ENCODE results near the gene PRRX1.

PRRX1 gene

DNA sequence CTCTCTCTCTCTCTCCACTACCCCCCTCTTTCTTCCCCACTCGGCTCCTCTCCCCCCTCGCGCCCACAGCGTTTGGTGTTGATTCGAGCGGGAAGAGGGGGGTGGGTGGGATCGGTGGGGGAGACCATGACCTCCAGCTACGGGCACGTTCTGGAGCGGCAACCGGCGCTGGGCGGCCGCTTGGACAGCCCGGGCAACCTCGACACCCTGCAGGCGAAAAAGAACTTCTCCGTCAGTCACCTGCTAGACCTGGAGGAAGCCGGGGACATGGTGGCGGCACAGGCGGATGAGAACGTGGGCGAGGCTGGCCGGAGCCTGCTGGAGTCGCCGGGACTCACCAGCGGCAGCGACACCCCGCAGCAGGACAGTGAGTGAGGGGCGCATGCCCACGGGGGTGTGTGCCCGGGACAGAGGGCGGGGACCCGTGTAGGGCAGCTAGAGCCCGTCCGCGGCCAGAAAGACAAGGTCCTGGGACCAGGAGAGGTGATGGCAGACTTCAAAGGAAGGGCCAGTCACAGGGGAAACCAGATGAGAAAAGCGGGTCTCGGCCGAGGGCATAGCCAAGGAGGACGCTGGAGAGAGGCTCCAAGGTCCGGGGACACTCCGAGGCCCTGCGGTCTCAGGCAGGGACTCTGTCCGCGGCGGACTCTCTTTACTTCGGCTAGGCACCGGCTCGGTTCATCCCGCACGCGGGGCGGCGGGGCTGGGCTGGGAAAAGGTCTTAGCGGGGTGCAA is at the start of gene PRRX1:
PRRX1 (plus strand) TSS at position 39 of the 735 bp plus-strand sequence; CDS start at position 127, 88 bp downstream.
- intact Hi-C loops (cut with micrococcal nuclease): no loop called here
- Mint-ChIP-seq H3K27me3 (peaks cover 97% of the 10 kb centered on the region), H3K9me3 (no peaks in the 10 kb centered on the region), H3K36me3 (ENCODE audit: low read depth) (no peaks in the 10 kb centered on the region), H3K27ac (no peak within 1 kb of the TSS), H3K4me1 (ENCODE audit: low read depth) (peaks cover 18% of the 10 kb centered on the region), H3K4me3 (peak within 1 kb of the TSS; percentile 8)

DNA sequence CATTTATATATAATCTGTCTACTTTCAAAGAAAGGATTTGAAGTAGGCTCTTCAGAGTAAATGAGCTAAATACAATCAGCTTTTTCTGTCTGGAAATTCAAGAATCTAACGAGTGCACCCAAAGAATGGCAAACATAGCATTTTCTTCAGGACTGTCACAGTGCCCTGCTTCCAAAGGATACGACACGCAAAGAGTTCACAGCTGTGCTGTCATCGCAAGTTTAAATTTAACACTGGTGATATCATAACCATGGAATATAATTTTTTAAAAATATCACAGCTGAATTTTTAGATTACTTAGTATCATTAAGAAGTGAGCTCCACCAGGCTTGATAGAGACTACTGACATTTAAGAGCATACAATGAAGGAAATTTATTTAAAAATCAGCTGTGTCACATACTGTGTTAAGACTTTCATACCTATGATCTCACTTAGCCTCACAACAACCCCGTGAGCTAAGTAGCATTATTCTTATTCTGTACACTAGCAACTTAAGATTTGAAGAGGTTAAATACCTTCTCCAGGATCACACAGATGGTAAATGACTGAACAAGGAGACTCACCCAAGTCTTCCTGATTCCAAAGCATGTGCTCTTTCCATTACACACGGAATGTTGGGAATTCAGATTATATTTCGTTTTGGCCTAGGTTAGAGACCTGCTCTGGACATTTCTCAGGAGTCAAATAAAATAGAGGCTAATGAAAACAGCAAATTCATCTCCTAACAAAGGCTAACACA is 46.2 kb upstream of the PRRX1 start:
- no peaks in the 10 kb centered on the region for H3K27me3 Mint-ChIP-seq
- no peaks in the 10 kb centered on the region for H3K36me3 Mint-ChIP-seq (ENCODE audit: low read depth)
- no peak overlapping the region for H3K27ac Mint-ChIP-seq
- no peaks in the 10 kb centered on the region for H3K4me1 Mint-ChIP-seq (ENCODE audit: low read depth)
- peaks cover 18% of the 10 kb centered on the region for H3K9me3 Mint-ChIP-seq
- H3K4me3 Mint-ChIP-seq: no peak overlapping the region
- intact Hi-C loops (cut with micrococcal nuclease): no loop called here

DNA sequence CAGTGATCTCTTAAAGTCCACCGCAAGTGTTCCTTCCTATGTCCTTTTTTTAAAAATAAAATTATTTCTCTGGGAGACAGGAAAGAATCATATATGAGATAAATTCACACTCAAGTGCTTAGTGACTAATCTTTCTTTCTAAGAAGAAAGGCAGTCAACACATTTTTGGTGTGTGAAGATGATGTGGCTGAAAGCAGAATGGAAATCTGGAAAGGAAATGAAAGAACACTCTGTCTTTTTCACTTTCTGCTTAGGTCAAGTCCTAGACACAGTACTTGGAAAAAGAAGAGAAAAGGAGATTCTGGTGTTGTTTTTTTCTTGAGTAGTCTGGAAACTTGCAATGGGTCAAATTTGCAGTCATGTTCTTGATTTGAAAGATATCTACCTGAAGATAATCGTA is 45.5 kb upstream of the PRRX1 start:
- intact Hi-C loops (cut with micrococcal nuclease): no loop called here
- H3K4me1 Mint-ChIP-seq (ENCODE audit: low read depth): no peaks in the 10 kb centered on the region
- H3K27ac Mint-ChIP-seq: no peak overlapping the region
- H3K36me3 Mint-ChIP-seq (ENCODE audit: low read depth): no peaks in the 10 kb centered on the region
- H3K27me3 Mint-ChIP-seq: no peaks in the 10 kb centered on the region
- H3K4me3 Mint-ChIP-seq: no peak overlapping the region
- peaks cover 11% of the 10 kb centered on the region for H3K9me3 Mint-ChIP-seq

DNA sequence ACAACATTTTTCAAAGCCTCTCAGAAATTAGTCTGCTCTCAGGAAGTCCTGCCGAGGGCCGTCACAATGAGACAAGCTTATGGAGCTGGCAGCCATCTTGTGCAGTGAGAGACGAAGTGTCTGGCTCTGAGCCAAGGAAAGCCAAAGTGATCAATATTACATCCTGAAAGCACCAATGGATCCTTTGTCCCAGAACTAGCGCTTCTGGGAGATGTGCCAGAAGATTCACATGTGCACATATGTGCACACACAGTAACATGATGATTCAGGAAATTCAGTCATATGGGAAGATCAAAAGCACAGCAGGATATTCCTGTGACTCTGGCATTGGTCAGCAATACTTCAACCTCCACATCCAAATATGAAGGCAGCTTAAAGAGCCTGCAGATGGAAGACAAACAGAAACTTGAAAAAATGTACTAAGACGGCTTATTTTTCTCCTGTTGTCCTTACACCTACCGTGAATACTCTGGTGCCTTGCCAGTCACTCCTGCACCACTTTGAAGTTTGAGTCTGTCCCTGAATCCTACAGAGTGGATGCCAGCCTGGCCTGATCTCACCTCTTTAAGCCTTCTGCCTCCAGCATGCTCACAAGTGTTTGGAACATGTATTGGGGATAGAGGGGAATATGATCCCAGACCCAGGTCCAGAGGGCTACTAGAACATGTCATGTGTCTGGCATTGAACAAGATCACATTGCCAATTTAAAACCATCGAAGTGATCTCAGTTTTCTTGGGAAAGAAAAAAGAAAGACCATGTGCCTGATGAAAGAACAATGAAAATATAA is 44.5 kb upstream of the PRRX1 start:
- Mint-ChIP-seq H3K4me1 (ENCODE audit: low read depth) (no peaks in the 10 kb centered on the region), H3K4me3 (no peak overlapping the region), H3K9me3 (peaks cover 6% of the 10 kb centered on the region), H3K36me3 (ENCODE audit: low read depth) (no peaks in the 10 kb centered on the region), H3K27ac (no peak overlapping the region), H3K27me3 (no peaks in the 10 kb centered on the region)
- intact Hi-C loops (cut with micrococcal nuclease): no loop called here

DNA sequence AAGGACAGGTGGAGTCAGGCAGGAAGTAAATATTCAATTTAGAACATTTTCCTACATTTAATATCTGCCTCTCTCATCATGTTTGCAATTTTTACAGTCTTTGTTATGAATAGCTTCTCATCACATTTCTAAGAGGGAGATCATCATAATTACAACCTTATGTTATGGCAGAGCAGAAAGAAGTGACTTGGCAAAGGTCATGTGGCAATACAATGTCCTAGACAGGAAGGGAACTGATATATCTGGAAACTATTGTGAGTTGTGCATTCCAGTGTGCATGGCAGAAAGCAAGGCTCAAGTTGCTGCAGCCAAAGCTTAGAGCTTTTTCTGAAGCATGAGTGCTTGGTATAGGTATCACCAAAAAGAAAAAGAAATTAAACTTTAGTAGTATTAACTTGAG is 43.8 kb upstream of the PRRX1 start:
- intact Hi-C loops (cut with micrococcal nuclease): no loop called here

DNA sequence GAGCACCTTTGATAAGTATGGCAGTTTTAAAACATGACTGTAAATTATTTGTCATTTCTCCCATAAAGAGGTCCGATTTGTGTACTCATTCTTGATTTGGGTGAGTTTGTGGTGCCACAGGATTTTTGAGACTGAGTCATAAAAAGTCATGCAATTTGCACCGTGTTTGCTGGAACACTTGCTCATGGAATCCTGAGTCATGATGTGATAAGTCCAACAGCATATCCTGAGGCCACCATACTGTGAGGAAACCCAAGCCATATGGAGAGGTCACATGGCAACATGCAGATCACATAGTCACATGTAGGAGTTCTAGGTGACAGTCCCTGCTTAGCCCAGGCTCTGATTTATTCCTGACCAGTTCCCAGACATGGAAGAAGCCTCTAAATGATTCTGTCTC is 40.8 kb upstream of the PRRX1 start:
- no peak overlapping the region for H3K4me3 Mint-ChIP-seq
- H3K36me3 Mint-ChIP-seq (ENCODE audit: low read depth): no peaks in the 10 kb centered on the region
- no peak overlapping the region for H3K27ac Mint-ChIP-seq
- no peaks in the 10 kb centered on the region for H3K9me3 Mint-ChIP-seq
- intact Hi-C loops (cut with micrococcal nuclease): no loop called here
- no peaks in the 10 kb centered on the region for H3K27me3 Mint-ChIP-seq
- no peaks in the 10 kb centered on the region for H3K4me1 Mint-ChIP-seq (ENCODE audit: low read depth)

More for the DNA sequence above, 43.8 kb upstream of the PRRX1 start:
- Mint-ChIP-seq H3K9me3 (peaks cover 6% of the 10 kb centered on the region), H3K27me3 (no peaks in the 10 kb centered on the region), H3K4me1 (ENCODE audit: low read depth) (no peaks in the 10 kb centered on the region), H3K27ac (no peak overlapping the region), H3K4me3 (no peak overlapping the region), H3K36me3 (ENCODE audit: low read depth) (no peaks in the 10 kb centered on the region)

DNA sequence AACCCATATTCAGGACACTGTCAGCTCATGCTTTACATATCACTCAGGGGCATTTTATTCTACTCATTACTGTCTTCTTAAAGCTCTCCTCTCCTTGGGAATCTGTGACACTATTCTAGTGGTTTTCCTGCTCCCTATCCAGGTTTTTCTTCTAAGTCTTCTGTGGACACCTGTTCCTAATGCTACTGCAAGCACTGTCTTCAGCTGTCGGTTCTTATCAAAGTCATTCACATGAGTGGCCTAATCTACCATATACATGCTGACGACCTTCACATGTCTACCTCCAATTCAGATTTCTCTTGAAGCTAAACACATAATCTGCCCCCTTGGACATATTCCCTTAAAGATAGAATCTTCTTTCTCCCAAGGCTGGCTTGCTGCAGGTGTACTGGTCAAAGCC is 39.8 kb upstream of the PRRX1 start:
- Mint-ChIP-seq H3K4me1 (ENCODE audit: low read depth) (no peaks in the 10 kb centered on the region), H3K36me3 (ENCODE audit: low read depth) (no peaks in the 10 kb centered on the region), H3K27ac (no peak overlapping the region), H3K9me3 (no peaks in the 10 kb centered on the region), H3K27me3 (no peaks in the 10 kb centered on the region), H3K4me3 (no peak overlapping the region)
- intact Hi-C loops (cut with micrococcal nuclease): no loop called here

DNA sequence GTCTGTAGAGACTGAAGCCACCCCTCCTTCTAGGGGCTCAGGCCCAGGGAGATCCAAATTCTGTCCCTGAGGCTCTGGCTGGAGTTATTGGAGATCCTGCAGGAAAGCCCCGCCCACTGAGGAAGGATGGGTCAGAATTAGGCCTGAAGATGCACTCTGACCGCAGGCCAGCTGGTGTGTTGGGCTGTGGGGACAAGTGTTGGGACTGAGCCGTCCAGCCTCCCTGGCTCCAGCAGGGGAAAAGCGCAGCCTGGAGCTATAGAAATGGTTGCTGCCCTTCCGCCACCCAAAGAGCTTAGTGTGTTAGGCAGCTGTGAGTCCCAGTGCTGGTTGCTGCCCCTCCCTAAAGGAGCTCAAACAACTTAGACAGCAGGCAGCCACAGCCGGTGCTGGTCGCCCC is 33.0 kb upstream of the PRRX1 start:
- Mint-ChIP-seq H3K4me1 (ENCODE audit: low read depth) (no peaks in the 10 kb centered on the region), H3K4me3 (no peak overlapping the region), H3K36me3 (ENCODE audit: low read depth) (no peaks in the 10 kb centered on the region), H3K9me3 (peaks cover 15% of the 10 kb centered on the region), H3K27me3 (no peaks in the 10 kb centered on the region), H3K27ac (no peak overlapping the region)
- intact Hi-C loops (cut with micrococcal nuclease): no loop called here

DNA sequence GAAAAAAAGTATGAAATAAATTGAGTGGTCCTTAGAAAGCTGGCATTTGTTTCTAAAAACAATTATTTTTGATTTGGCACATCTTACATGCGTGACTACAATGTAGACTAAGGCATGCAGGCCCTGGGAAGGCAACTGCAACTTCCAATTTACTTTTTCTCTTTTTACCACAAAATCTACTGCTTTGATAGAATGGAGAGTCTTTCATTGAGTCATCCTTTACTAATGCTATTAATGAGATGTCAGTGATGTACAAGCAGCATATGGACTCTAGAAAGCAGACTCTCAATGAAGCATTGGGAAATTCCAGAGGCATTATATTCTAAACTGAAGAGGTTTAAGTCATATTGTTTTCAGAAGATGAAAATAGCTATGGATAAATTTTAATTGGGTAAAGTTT is 29.6 kb upstream of the PRRX1 start:
- intact Hi-C loops (cut with micrococcal nuclease): no loop called here
- Mint-ChIP-seq H3K27me3 (no peaks in the 10 kb centered on the region), H3K4me1 (ENCODE audit: low read depth) (no peaks in the 10 kb centered on the region), H3K4me3 (no peak overlapping the region), H3K27ac (no peak overlapping the region), H3K36me3 (ENCODE audit: low read depth) (no peaks in the 10 kb centered on the region), H3K9me3 (peaks cover 24% of the 10 kb centered on the region)

DNA sequence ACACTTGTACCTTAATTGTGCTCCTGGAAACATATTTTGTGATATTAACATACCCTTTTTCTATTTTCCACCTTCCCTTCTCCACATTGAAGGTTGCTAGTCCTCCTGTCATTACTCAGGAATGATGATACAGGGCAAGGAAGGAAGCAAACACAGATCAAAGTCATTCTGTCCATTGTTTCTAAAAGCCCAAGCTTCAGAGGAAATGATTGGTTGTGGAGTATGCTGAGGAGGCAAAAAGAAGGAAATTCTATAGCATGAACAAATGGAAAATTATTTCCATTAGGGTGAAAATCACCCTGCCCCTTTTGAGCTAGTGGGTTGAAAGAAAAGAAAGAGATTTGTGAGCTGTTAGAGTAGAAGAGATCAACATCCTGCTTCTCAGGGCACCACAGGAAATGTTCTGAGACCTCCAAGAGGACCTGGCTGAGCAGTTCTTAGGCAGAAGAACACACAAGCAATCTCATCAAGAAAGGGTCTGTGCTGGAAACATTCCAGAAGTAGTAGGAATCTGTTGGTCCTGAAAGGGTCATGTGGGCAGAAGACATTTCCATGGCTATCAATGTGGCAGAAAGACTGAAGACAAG is 29.0 kb upstream of the PRRX1 start:
- peaks cover 24% of the 10 kb centered on the region for H3K9me3 Mint-ChIP-seq
- H3K27ac Mint-ChIP-seq: no peak overlapping the region
- intact Hi-C loops (cut with micrococcal nuclease): no loop called here
- H3K4me3 Mint-ChIP-seq: no peak overlapping the region
- H3K4me1 Mint-ChIP-seq (ENCODE audit: low read depth): no peaks in the 10 kb centered on the region
- no peaks in the 10 kb centered on the region for H3K27me3 Mint-ChIP-seq
- H3K36me3 Mint-ChIP-seq (ENCODE audit: low read depth): no peaks in the 10 kb centered on the region

DNA sequence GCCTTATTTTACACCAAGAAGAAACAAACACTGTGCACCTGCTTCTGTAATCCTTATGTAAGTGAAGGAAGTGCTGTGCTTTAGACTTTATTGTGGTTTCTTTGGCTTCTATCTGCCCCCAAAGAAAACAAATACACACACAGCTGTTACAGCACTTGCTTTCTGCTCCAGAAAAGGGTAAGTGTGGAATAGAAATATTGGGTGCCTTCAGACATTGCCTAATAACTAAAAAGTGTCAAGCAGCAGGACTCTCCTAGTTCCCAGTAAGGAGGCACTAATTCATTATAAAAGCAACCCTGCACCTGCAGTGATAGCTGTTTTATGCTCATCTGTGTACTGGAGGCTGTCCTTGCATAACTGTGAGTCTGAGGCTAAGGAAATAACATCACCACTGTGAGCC is 23.4 kb upstream of the PRRX1 start:
- no peak overlapping the region for H3K27ac Mint-ChIP-seq
- intact Hi-C loops (cut with micrococcal nuclease): no loop called here
- H3K9me3 Mint-ChIP-seq: peaks cover 12% of the 10 kb centered on the region
- H3K27me3 Mint-ChIP-seq: no peaks in the 10 kb centered on the region
- no peaks in the 10 kb centered on the region for H3K4me1 Mint-ChIP-seq (ENCODE audit: low read depth)
- H3K36me3 Mint-ChIP-seq (ENCODE audit: low read depth): no peaks in the 10 kb centered on the region
- H3K4me3 Mint-ChIP-seq: no peak overlapping the region

DNA sequence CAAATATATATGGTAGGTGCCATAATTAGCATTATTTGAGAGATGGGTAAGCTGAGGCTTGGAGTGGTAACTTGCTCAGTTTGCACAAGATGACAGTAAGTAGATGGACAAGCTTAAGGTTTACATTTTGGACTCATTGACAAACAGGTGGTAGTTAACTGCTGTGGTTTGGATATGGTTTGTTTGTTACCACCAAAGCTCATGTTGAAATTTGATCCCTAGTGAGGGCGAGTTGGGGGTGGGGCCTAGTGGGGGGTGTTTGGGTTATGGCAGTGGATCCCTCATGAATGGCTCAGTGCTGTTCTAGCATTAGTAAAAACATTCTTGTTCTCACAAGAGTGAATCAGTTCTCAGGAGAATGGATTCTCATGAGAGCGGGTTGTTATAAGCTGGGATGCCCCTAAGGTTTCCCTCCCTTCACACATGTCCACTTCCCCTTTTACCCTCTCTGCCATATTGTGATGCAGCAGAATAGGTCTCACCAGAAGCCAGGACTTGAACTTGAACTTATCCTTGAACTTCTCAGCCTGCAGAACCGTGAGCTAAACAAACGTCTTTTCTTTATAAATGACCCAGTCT is 6.6 kb upstream of the PRRX1 start:
- H3K27ac Mint-ChIP-seq: no peak overlapping the region
- H3K4me3 Mint-ChIP-seq: no peak overlapping the region
- H3K27me3 Mint-ChIP-seq: peaks cover 49% of the 10 kb centered on the region

DNA sequence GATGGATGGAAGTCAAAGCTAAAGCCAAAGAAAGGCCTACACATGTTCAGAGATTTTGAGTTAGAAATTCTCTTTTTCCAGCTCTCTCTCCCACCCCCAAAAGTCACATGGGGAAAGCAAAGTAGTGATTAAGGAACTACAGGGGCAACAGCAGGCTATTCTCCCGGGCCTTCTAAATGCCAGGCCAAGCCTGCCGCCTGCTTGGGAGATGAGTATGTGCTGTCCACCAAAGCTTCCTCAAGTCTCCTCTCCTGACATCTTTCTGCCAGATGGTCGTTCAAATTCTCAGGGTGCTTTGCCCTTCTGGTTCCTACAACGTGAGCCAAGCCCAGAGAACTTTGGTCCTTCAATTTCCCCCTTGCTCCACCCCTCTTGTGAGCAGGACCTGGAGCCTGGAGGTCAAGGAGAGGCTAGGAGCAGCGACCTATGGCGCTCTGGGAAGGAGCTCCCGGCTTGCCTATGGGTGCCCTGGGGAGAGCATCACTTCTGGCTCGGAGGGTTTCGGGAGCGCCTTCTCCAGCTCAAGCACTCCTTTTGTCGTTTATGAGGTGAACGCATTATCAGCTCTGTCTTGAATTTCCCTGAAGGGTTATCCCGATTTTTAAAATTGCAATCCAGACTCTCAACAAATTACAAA is 4.4 kb upstream of the PRRX1 start:
- H3K4me1 Mint-ChIP-seq (ENCODE audit: low read depth): peaks cover 6% of the 10 kb centered on the region
- no peaks in the 10 kb centered on the region for H3K36me3 Mint-ChIP-seq (ENCODE audit: low read depth)
- H3K4me3 Mint-ChIP-seq: no peak overlapping the region
- no peaks in the 10 kb centered on the region for H3K9me3 Mint-ChIP-seq
- peaks cover 66% of the 10 kb centered on the region for H3K27me3 Mint-ChIP-seq
- H3K27ac Mint-ChIP-seq: no peak overlapping the region
- intact Hi-C loops (cut with micrococcal nuclease): no loop called here

More for the DNA sequence above, 6.6 kb upstream of the PRRX1 start:
- no peaks in the 10 kb centered on the region for H3K9me3 Mint-ChIP-seq
- intact Hi-C loops (cut with micrococcal nuclease): no loop called here
- no peaks in the 10 kb centered on the region for H3K4me1 Mint-ChIP-seq (ENCODE audit: low read depth)
- no peaks in the 10 kb centered on the region for H3K36me3 Mint-ChIP-seq (ENCODE audit: low read depth)
